KMS-11 (cell line): ENCODE data around the gene POLR2C.

Experiments used
- H2AFZ ChIP-seq: fragments of 200-600 bp; sonication (generic); 2 replicates; pipeline ENCODE4 v1.6.1; 2016; ENCODE audit warnings: antibody characterized with exemption, mixed run types, low read depth
- H3K27ac ChIP-seq: fragments of 200-600 bp; sonication (generic); 2 replicates; pipeline ENCODE4 v1.6.1; 2016; ENCODE audit warnings: mild to moderate bottlenecking, mixed run types
- H3K27me3 ChIP-seq: fragments of 200-600 bp; sonication (generic); 2 replicates; pipeline ENCODE4 v1.6.1; 2017; ENCODE audit warnings: mild to moderate bottlenecking, low read depth, mixed run types, moderate library complexity; ENCODE audit not compliant: insufficient read depth
- H3K36me3 ChIP-seq: fragments of 200-600 bp; sonication (generic); 2 replicates; pipeline ENCODE4 v1.6.1; 2017; ENCODE audit warnings: mild to moderate bottlenecking, mixed run types; ENCODE audit not compliant: insufficient read depth
- H3K4me1 ChIP-seq: fragments of 200-600 bp; sonication (generic); 2 replicates; pipeline ENCODE4 v1.6.1; 2016; ENCODE audit warnings: mild to moderate bottlenecking, low read depth, mixed run types; ENCODE audit not compliant: poor library complexity, severe bottlenecking
- H3K4me2 ChIP-seq: fragments of 200-600 bp; sonication (generic); 2 replicates; pipeline ENCODE4 v1.7.0; 2016; ENCODE audit warnings: mild to moderate bottlenecking, mixed run types
- H3K4me3 ChIP-seq: fragments of 200-600 bp; sonication (generic); IDR thresholded peaks from 2 replicates; pipeline ENCODE4 v1.6.1; 2017; ENCODE audit warnings: low read depth, low read length, mixed read lengths; ENCODE audit not compliant: insufficient read depth
- H3K79me2 ChIP-seq: fragments of 200-600 bp; sonication (generic); 2 replicates; pipeline ENCODE4 v1.6.1; 2016; ENCODE audit warnings: low read depth, mixed run types; ENCODE audit not compliant: insufficient read depth
- H3K9ac ChIP-seq: fragments of 200-600 bp; sonication (generic); 2 replicates; pipeline ENCODE4 v1.6.1; 2016; ENCODE audit warnings: mild to moderate bottlenecking, mixed run types
- H4K20me1 ChIP-seq: fragments of 200-600 bp; sonication (generic); 2 replicates; pipeline ENCODE4 v1.6.1; 2016; ENCODE audit warnings: mild to moderate bottlenecking, mixed run types; ENCODE audit not compliant: insufficient read depth
- TF ChIP-seq, protein P1 (sequence below): fragments of 200-600 bp; sonication (generic); conservative IDR thresholded peaks from 2 replicates; pipeline ENCODE4 v1.6.1; 2017; ENCODE audit warnings: low read depth, mild to moderate bottlenecking, antibody characterized with exemption, low read length, moderate library complexity, mixed read lengths

The POLR2C gene

DNA sequence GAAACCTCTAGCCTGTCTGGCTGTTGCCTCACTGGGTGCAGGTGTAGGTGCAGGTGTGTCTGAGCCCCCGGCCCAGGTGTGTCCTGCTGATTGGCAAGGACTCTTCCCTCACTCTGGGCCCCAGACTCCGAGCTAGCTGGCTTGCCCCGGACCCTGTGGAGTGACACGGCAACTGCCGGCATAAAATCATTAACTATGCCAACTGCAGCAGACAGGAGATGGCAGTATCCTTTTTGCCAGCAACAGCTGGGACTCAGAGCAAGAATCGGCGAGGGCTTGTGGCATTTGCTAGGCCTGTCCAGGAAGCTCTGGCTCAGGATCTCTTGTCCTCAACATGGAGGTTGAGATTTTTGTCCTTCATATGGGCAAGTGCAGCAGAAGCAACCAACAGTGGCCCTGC is 36.1 kb upstream of the POLR2C start:
- Histone ChIP-seq H3K79me2 (no peaks in the 10 kb centered on the region), H4K20me1 (no peaks in the 10 kb centered on the region), H3K4me2 (no peak overlapping the region), H3K4me3 (no peak overlapping the region), H3K27me3 (no peaks in the 10 kb centered on the region), H3K4me1 (no peaks in the 10 kb centered on the region), H3K9ac (no peak overlapping the region), H2AFZ (no peak overlapping the region), H3K36me3 (no peaks in the 10 kb centered on the region), H3K27ac (no peak overlapping the region)
- TF ChIP-seq, protein P1, sequence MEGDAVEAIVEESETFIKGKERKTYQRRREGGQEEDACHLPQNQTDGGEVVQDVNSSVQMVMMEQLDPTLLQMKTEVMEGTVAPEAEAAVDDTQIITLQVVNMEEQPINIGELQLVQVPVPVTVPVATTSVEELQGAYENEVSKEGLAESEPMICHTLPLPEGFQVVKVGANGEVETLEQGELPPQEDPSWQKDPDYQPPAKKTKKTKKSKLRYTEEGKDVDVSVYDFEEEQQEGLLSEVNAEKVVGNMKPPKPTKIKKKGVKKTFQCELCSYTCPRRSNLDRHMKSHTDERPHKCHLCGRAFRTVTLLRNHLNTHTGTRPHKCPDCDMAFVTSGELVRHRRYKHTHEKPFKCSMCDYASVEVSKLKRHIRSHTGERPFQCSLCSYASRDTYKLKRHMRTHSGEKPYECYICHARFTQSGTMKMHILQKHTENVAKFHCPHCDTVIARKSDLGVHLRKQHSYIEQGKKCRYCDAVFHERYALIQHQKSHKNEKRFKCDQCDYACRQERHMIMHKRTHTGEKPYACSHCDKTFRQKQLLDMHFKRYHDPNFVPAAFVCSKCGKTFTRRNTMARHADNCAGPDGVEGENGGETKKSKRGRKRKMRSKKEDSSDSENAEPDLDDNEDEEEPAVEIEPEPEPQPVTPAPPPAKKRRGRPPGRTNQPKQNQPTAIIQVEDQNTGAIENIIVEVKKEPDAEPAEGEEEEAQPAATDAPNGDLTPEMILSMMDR: no peak

DNA sequence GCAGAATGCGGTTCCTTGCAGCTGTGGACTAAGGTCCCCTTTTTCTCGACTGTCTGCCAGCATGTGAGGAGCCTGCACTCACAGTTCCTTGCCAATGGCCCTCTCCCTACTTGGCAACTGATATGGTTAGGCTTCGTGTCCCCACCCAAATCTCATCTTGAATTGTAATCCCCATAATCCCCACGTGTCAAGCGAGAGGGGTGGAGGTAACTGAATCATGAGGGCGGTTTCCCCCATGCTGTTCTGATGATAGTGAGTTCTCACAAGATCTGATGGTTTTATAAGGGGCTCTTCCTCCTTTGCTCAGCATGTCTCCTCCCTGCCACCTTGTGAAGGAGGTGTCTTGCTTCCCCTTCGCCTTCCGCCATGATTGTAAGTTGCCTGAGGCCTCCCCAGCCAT is 35.2 kb upstream of the POLR2C start:
- H3K79me2 ChIP-seq: no peaks in the 10 kb centered on the region
- no peaks in the 10 kb centered on the region for H3K36me3 ChIP-seq
- H4K20me1 ChIP-seq: no peaks in the 10 kb centered on the region
- H3K27ac ChIP-seq: no peak overlapping the region
- H3K4me1 ChIP-seq: no peaks in the 10 kb centered on the region
- H2AFZ ChIP-seq: no peak overlapping the region
- no peaks in the 10 kb centered on the region for H3K27me3 ChIP-seq
- no peak overlapping the region for H3K4me2 ChIP-seq
- no peak overlapping the region for H3K4me3 ChIP-seq
- TF ChIP-seq, protein P1: no peak
- no peak overlapping the region for H3K9ac ChIP-seq

DNA sequence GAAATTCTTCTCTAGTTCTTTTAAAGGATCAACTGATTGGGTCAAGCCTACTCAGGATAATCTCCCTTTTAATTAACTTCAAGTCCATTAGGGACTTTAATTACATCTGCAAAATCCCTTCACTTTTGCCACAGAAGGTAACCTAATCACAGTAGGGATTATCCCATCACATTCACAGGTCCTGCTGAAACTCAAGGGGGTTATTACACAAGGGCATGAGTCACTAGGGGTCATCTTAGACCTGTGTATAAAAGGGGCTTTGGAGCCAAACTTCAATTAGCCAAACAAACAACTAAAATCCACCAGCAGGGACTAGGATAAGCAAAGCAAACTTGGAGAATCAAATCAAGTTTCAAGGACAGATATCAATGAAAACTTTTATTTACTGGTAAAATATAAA is 34.7 kb upstream of the POLR2C start:
- TF ChIP-seq, protein P1: no peak
- Histone ChIP-seq H3K9ac (no peak overlapping the region), H3K27me3 (no peaks in the 10 kb centered on the region), H3K27ac (no peak overlapping the region), H3K4me3 (no peak overlapping the region), H3K4me2 (no peak overlapping the region), H3K79me2 (no peaks in the 10 kb centered on the region), H4K20me1 (no peaks in the 10 kb centered on the region), H3K4me1 (no peaks in the 10 kb centered on the region), H3K36me3 (0 out of 2 replicates have a peak, but pooled peaks cover 2% of the 10 kb centered on the region), H2AFZ (no peak overlapping the region)

DNA sequence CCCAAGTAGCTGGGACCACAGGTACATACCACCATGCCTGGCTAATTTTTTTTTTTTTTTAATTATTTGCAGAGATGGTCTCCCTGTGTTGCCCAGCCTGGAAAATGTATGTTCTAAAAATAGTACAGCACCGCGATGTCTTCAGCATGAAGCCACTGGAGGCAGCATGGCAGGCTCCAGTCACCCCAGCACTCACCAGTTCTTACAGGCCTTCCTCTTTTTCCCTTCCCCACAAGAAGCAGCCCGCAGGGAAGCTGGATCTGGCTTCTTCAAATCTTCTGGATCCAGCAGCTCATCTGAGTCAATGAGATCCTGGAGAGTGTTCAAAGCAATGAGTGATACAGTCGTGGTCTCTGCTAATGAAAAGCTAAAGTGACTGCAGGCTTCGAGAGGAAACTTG is 31.5 kb upstream of the POLR2C start:
- no peak overlapping the region for H3K4me3 ChIP-seq
- H3K4me2 ChIP-seq: no peak overlapping the region
- H3K27ac ChIP-seq: no peak overlapping the region
- TF ChIP-seq, protein P1: no peak
- no peak overlapping the region for H2AFZ ChIP-seq
- 0 out of 2 replicates have a peak, but pooled peaks cover 3% of the 10 kb centered on the region for H3K36me3 ChIP-seq
- no peaks in the 10 kb centered on the region for H3K4me1 ChIP-seq
- H3K27me3 ChIP-seq: no peaks in the 10 kb centered on the region
- H3K9ac ChIP-seq: no peak overlapping the region
- no peaks in the 10 kb centered on the region for H3K79me2 ChIP-seq
- H4K20me1 ChIP-seq: no peaks in the 10 kb centered on the region

DNA sequence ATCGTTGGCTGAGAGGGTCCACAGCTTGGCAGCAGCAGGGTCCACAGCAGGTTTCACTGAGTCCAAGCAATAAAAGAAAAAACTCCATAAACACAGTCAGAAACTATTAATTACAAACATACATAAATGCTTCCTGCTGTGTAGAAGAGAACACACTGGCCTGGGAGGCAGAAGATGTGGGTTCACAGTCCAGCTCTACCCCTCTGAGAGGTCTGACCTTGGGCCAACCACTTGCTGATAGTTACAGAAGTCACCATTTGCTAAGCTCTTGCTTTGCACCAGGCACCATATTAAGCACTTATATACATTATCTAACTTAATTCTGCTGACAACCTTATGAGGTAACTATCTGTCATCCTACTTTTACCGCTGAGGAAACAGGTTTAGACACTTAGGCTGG is 30.0 kb upstream of the POLR2C start:
- TF ChIP-seq, protein P1: no peak
- Histone ChIP-seq H3K36me3 (0 out of 2 replicates have a peak, but pooled peaks cover 9% of the 10 kb centered on the region), H3K4me2 (no peak overlapping the region), H3K4me1 (no peaks in the 10 kb centered on the region), H3K79me2 (no peaks in the 10 kb centered on the region), H3K9ac (no peak overlapping the region), H3K4me3 (no peak overlapping the region), H3K27ac (no peak overlapping the region), H2AFZ (no peak overlapping the region), H4K20me1 (no peaks in the 10 kb centered on the region), H3K27me3 (no peaks in the 10 kb centered on the region)
